GM12878 (cell line): ENCODE measurements around the gene TMEM30A. TPM values are rescaled to one million over a fixed set of nuclear protein-coding genes. Genes with fewer than 3 reads are reported as not detected.

Experiments
- ATAC-seq: fragments of 200-7000 bp; cut with Tn5 transposase; 3 replicates; pipeline ENCODE4 v1.9.1; 2020; ENCODE audit warnings: mild to moderate bottlenecking, moderate library complexity
- BruUV-seq: library from RNA; stranded (reverse); fragments of 400-500 nt; replicated peaks from 2 replicates; lab custom pipeline; 2021; lab: Mats Ljungman, UMichigan
- CTCF ChIA-PET: fragments of 300-600 bp; sonication (Branson Sonifier 250); formaldehyde crosslinking; extraction: SDS; loops from one replicate; lab custom pipeline; 2021; ENCODE audit warnings: inconsistent platforms; lab: Yijun Ruan, JAX
- POLR2A ChIA-PET: fragments of 350-600 bp; formaldehyde crosslinking; extraction: SDS; loops from one replicate; lab custom pipeline; 2021; ENCODE audit warnings: inconsistent platforms; lab: Charles Lee
- RAD21 ChIA-PET: fragments of 300-600 bp; sonication (Branson Sonifier 250); formaldehyde crosslinking; loops from one replicate; lab custom pipeline; 2023; ENCODE audit warnings: antibody characterized with exemption; ENCODE audit not compliant: unreplicated experiment; lab: Charles Lee
- SMC1A ChIA-PET: fragments of 300-600 bp; sonication (Branson Sonifier 250); formaldehyde crosslinking; loops from one replicate; lab custom pipeline; 2023; ENCODE audit not compliant: unreplicated experiment, uncharacterized antibody; lab: Charles Lee
- DNase-seq: peaks from one replicate; pipeline ENCODE4 v3.0.0-alpha.2; 2011; ENCODE audit warnings: low read depth, low spot score
- FAIRE-seq: peaks from 3 replicates; lab custom pipeline; 2011; peaks lifted over from hg19 to GRCh38; lab: Jason Lieb, UNC
- H2AFZ ChIP-seq: 2 replicates; pipeline ENCODE4 v1.6.0; 2011; ENCODE audit warnings: low read depth, low read length, control low read depth; ENCODE audit not compliant: control insufficient read depth
- H3K27ac ChIP-seq: 2 replicates; pipeline ENCODE4 v1.5.1; 2011; ENCODE audit warnings: control low read depth; ENCODE audit not compliant: control insufficient read depth, insufficient read depth
- H3K27me3 ChIP-seq, 2 experiments: replicated peaks in 1 of 2; 2 replicates each; pipeline versions ENCODE4 v1.6.0 to v1.6.1; 2011; ENCODE audit warnings: low read length in 1 of 2; ENCODE audit not compliant: control insufficient read depth in 2 of 2, insufficient read depth in 2 of 2
- H3K36me3 ChIP-seq, 2 experiments: 2 replicates each; pipeline ENCODE4 v1.5.1; 2011; ENCODE audit warnings: low read length in 1 of 2; ENCODE audit not compliant: control insufficient read depth in 2 of 2, insufficient read depth in 2 of 2
- H3K4me1 ChIP-seq: 2 replicates; pipeline ENCODE4 v1.6.1; 2011; ENCODE audit warnings: mild to moderate bottlenecking, low read length, moderate library complexity, mixed read lengths; ENCODE audit not compliant: control insufficient read depth, insufficient read depth
- H3K4me2 ChIP-seq: 2 replicates; pipeline ENCODE4 v1.6.0; 2011; ENCODE audit warnings: control low read depth; ENCODE audit not compliant: control insufficient read depth, insufficient read depth
- H3K4me3 ChIP-seq: fragments of 200-600 bp; sonication (generic); 2 replicates; pipeline ENCODE4 v1.5.1; 2016
- H3K79me2 ChIP-seq: 2 replicates; pipeline ENCODE4 v1.6.0; 2011; ENCODE audit warnings: low read length; ENCODE audit not compliant: control insufficient read depth, insufficient read depth
- H3K9ac ChIP-seq: 2 replicates; pipeline ENCODE4 v1.8.0; 2011; ENCODE audit warnings: low read length, control low read depth, mixed read lengths; ENCODE audit not compliant: control insufficient read depth, insufficient read depth
- H3K9me3 ChIP-seq: replicated peaks from 3 replicates; pipeline ENCODE4 v1.5.1; 2011; ENCODE audit warnings: mild to moderate bottlenecking, low read length; ENCODE audit not compliant: control insufficient read depth, insufficient read depth
- H4K20me1 ChIP-seq: 2 replicates; pipeline ENCODE4 v1.6.0; 2011; ENCODE audit not compliant: control insufficient read depth, insufficient read depth
- EZH2 ChIP-seq: IDR thresholded peaks from 2 replicates; pipeline ENCODE4 v1.6.1; 2012; ENCODE audit warnings: low read depth, mild to moderate bottlenecking, control low read depth, inconsistent platforms, low read length, borderline replicate concordance; ENCODE audit not compliant: control insufficient read depth
- SIN3A ChIP-seq: IDR thresholded peaks from 2 replicates; pipeline ENCODE4 v1.6.1; 2012; ENCODE audit warnings: low read depth, low read length, improper control_type of control experiment
- WGBS: methylation state at CpG from one replicate; pipeline ENCODE4 v1.1.6; 2016; ENCODE audit warnings: low lambda C conversion rate; ENCODE audit not compliant: insufficient replicate concordance, insufficient coverage; ENCODE audit errors: missing lambda C conversion rate; 5-methylcytosine and 5-hydroxymethylcytosine counted together
- in situ Hi-C: fragments of 300-500 bp; cut with MboI; formaldehyde crosslinking; loops from 9 replicates; pipeline ENCODE4 v1.14.3; 2018; ENCODE audit warnings: mixed read lengths
- intact Hi-C: fragments of 100-400 bp; cut with micrococcal nuclease; formaldehyde crosslinking; loops from one replicate; pipeline ENCODE4 v1.14.2; 2022; ENCODE audit not compliant: unreplicated experiment
- polyA plus RNA-seq, 11 experiments: library from polyadenylated mRNA; depleted of rRNA in 4 of 11; unstranded in 6 of 11; stranded (reverse) in 5 of 11; fragments of >200 nt; fragmentation: Nextera tagmentation in 4 of 11; fragmentation: Illumina TruSeq in 1 of 11; extraction: Ambion mirVana in 4 of 11; extraction: Trizol in 1 of 11; gene quantifications; 1 replicate in 1 of 11; 2 replicates in 10 of 11; pipeline versions ENCODE4 v1.2.1 to v1.2.3, GENCODE V29; 2011 to 2016; ENCODE audit warnings: inconsistent platforms in 2 of 11, missing spikeins in 2 of 11, low read depth in 1 of 11
- total RNA-seq, 4 experiments: library from RNA; depleted of rRNA in 3 of 4; stranded (reverse); fragments of >200 nt in 3 of 4; fragmentation: Illumina TruSeq in 1 of 4; extraction: Trizol in 1 of 4; gene quantifications; 2 replicates each; pipeline versions ENCODE4 v1.2.1 to v1.2.3, GENCODE V29; 2013 to 2021
- TF ChIP-seq, protein P1 (sequence below): IDR thresholded peaks from 2 replicates; pipeline ENCODE4 v1.6.1; 2011; ENCODE audit warnings: low read depth, mild to moderate bottlenecking, low read length, moderate library complexity, borderline replicate concordance; ENCODE audit errors: extremely low read depth

The TMEM30A gene
- total and polyA plus RNA-seq, 10 of the 15 experiments (the other 5 are each of a cell fraction or from before 2014, with no cell fraction given) = 11.9 to 61.6 (median 43.2) TPM

DNA sequence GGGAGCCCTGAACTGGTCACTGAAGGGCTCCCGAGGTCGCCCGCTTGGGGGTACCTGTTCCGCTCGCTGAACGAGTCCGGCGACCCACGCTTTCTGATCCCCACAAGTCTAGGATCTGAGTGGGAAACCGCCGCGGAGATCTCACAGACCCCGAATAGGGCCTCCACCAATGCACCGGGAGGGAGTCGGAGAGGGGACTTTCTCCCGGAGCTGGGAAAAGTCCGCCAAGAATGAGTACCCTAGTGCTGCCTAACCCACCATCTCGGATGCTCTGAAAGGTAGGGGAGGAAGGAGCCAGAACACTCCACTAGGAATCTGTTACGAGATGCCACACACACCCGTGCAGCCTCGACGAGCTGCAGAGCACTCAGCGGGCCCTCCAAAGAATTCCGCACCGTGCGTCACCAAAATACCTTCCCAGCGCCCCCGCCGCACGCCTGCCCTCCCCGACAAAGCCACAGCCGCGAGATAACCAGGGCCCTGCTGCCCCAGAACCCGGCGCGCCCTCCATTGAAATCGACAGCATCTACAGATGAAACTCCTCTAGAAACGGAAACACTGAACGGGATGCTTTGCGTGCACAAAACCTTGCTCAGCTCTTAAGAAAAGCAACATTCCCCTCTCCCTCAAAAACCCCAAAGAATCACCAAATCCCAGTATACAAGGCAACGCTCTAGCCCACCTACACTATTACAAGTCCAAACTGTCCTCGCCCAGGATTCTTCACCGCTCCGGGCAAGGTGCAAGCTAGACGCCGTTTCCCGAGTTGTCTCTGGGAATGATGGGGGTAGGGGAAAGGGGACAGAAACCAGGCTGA, 79.4 kb downstream of the TMEM30A start:
- no peak overlapping the region for H3K4me2 ChIP-seq
- no peak overlapping the region for H3K27ac ChIP-seq
- WGBS = 12% methylated on average over 46 of the region's 47 CpGs
- no peaks in the 10 kb centered on the region for H3K79me2 ChIP-seq
- peaks cover 33 to 39% of the 10 kb centered on the region in 2 experiments for H3K27me3 ChIP-seq
- H4K20me1 ChIP-seq = no peaks in the 10 kb centered on the region; the same call in 1 of the 2 replicates
- intact Hi-C loops = loop anchor here (1.0 to 10.0 kb wide), 9 partner anchors 270 to 1528 kb away; no protein-coding TSS in a partner anchor
- no peak overlapping the region for H3K4me3 ChIP-seq
- no peaks in the 10 kb centered on the region for H3K4me1 ChIP-seq
- ChIA-PET CTCF (interaction anchor here (0.8 to 5.5 kb wide), 10 partner anchors 24 to 1467 kb away, joined by 3 to 69 read pairs (median 4); no protein-coding TSS in a partner anchor), SMC1A (interaction anchor here (0.8 to 4.7 kb wide), 2 partner anchors 11 to 795 kb away, joined by 3 to 60 read pairs; no protein-coding TSS in a partner anchor)
- in situ Hi-C loops = loop anchor here (5.0 to 10.0 kb wide), 2 partner anchors 790 to 1113 kb away; no protein-coding TSS in a partner anchor
- H3K36me3 ChIP-seq = no peaks in the 10 kb centered on the region
- H3K9me3 ChIP-seq = no peaks in the 10 kb centered on the region
- DNase-seq = no peak
- no peak for ATAC-seq
- FAIRE-seq = no peak
- TF ChIP-seq, protein P1, sequence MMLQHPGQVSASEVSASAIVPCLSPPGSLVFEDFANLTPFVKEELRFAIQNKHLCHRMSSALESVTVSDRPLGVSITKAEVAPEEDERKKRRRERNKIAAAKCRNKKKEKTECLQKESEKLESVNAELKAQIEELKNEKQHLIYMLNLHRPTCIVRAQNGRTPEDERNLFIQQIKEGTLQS = no peak
- 0 out of 2 replicates have a peak, but pooled peaks have one; percentile 67 for TF ChIP-seq EZH2
- TF ChIP-seq SIN3A = no peak
- TF ChIP-seq, all 136 proteins: peak for 1
- ChIA-PET POLR2A (interaction anchor here (0.5 to 0.6 kb wide), 2 partner anchors 755 to 1433 kb away, joined by 3 to 4 read pairs; no protein-coding TSS in a partner anchor), RAD21 (interaction anchor here (1.1 to 4.4 kb wide), 5 partner anchors 795 to 1466 kb away, joined by 3 to 64 read pairs (median 6); no protein-coding TSS in a partner anchor)
- H2AFZ ChIP-seq = no peak overlapping the region
- no peak overlapping the region for H3K9ac ChIP-seq
- no TSS peak for BruUV-seq
